ENCODE data around the gene DLGAP1.

GRCh38 chr18:3759099-3759498 lies 696.0 kb downstream of the DLGAP1 start:
- TF ChIP-seq, protein P1, sequence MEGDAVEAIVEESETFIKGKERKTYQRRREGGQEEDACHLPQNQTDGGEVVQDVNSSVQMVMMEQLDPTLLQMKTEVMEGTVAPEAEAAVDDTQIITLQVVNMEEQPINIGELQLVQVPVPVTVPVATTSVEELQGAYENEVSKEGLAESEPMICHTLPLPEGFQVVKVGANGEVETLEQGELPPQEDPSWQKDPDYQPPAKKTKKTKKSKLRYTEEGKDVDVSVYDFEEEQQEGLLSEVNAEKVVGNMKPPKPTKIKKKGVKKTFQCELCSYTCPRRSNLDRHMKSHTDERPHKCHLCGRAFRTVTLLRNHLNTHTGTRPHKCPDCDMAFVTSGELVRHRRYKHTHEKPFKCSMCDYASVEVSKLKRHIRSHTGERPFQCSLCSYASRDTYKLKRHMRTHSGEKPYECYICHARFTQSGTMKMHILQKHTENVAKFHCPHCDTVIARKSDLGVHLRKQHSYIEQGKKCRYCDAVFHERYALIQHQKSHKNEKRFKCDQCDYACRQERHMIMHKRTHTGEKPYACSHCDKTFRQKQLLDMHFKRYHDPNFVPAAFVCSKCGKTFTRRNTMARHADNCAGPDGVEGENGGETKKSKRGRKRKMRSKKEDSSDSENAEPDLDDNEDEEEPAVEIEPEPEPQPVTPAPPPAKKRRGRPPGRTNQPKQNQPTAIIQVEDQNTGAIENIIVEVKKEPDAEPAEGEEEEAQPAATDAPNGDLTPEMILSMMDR (IDR thresholded peaks at IDR 0.05; ENCODE audit: insufficient read depth, low read length), result no peak
- no peak for TF ChIP-seq GABPA (IDR thresholded peaks at IDR 0.05; ENCODE audit: low read depth)
- no peak for TF ChIP-seq REST (IDR thresholded peaks at IDR 0.05; ENCODE audit: insufficient replicate concordance, low read depth)
- TF ChIP-seq POLR2AphosphoS5 (IDR thresholded peaks at IDR 0.05; ENCODE audit: low read depth), result no peak

Data from HL-60 (cell line).